DOHH2 (cell line): ENCODE results near the gene DGAT2.

Experiments used
- H3F3A ChIP-seq: fragments of 200-600 bp; sonication (generic), shearing (Covaris generic); 2 replicates; pipeline ENCODE4 v1.6.0; 2016; ENCODE audit warnings: antibody characterized with exemption, mild to moderate bottlenecking; ENCODE audit not compliant: control insufficient read depth, insufficient read depth
- H3K27ac ChIP-seq: fragments of 200-600 bp; sonication (generic); 2 replicates; pipeline ENCODE4 v1.5.1; 2014; ENCODE audit warnings: low read depth, mild to moderate bottlenecking, low read length, moderate library complexity
- H3K27me3 ChIP-seq: fragments of 200-600 bp; sonication (generic); 2 replicates; pipeline ENCODE4 v1.6.1; 2014; ENCODE audit warnings: mild to moderate bottlenecking, low read length, mixed read lengths; ENCODE audit not compliant: control insufficient read depth
- H3K36me3 ChIP-seq: fragments of 200-600 bp; sonication (generic); 2 replicates; pipeline ENCODE4 v1.6.1; 2014; ENCODE audit warnings: mild to moderate bottlenecking, low read length, moderate library complexity, mixed read lengths; ENCODE audit not compliant: control insufficient read depth
- H3K4me1 ChIP-seq: fragments of 200-600 bp; sonication (generic); 2 replicates; pipeline ENCODE4 v1.6.1; 2014; ENCODE audit warnings: mild to moderate bottlenecking, low read length, mixed read lengths; ENCODE audit not compliant: control insufficient read depth
- H3K4me2 ChIP-seq: fragments of 200-600 bp; sonication (generic); 2 replicates; pipeline ENCODE4 v1.6.0; 2014; ENCODE audit warnings: mild to moderate bottlenecking, low read length, moderate library complexity
- H3K4me3 ChIP-seq: fragments of 200-600 bp; sonication (generic); 2 replicates; pipeline ENCODE4 v1.5.1; 2014; ENCODE audit warnings: mild to moderate bottlenecking, low read length, mixed read lengths
- H3K79me2 ChIP-seq: fragments of 200-600 bp; sonication (generic); 2 replicates; pipeline ENCODE4 v1.6.1; 2014; ENCODE audit warnings: mild to moderate bottlenecking, low read length, mixed read lengths; ENCODE audit not compliant: control insufficient read depth
- H3K9me2 ChIP-seq: fragments of 200-600 bp; sonication (generic); replicated peaks from 2 replicates; pipeline ENCODE4 v1.6.1; 2014; ENCODE audit warnings: mild to moderate bottlenecking, low read length, mixed read lengths; ENCODE audit not compliant: control insufficient read depth
- H3K9me3 ChIP-seq: fragments of 200-600 bp; sonication (generic); 2 replicates; pipeline ENCODE4 v1.6.1; 2014; ENCODE audit warnings: antibody characterized with exemption, low read length, mixed read lengths; ENCODE audit not compliant: control insufficient read depth, insufficient read depth
- H4K20me1 ChIP-seq: fragments of 200-600 bp; sonication (generic); 2 replicates; pipeline ENCODE4 v1.6.0; 2014; ENCODE audit warnings: low read depth, mild to moderate bottlenecking, antibody characterized with exemption, low read length, moderate library complexity; ENCODE audit not compliant: control insufficient read depth, insufficient read depth
- CTCF ChIP-seq: fragments of 200-600 bp; sonication (generic); IDR thresholded peaks from one replicate; pipeline ENCODE4 v1.5.1; 2014; ENCODE audit warnings: antibody characterized with exemption, mild to moderate bottlenecking, low read depth, low read length; ENCODE audit not compliant: poor library complexity, severe bottlenecking
- EZH2phosphoT487 ChIP-seq: fragments of 200-600 bp; sonication (generic); IDR thresholded peaks from 2 replicates; pipeline ENCODE4 v1.6.1; 2017; ENCODE audit warnings: borderline replicate concordance, mild to moderate bottlenecking, antibody characterized with exemption, low read length, moderate library complexity, mixed read lengths

Gene DGAT2

GRCh38 chr11:75821202-75821601, 52.6 kb downstream of the DGAT2 start:
- Histone ChIP-seq H3K9me3 (no peaks in the 10 kb centered on the region), H3K4me1 (peaks cover 82% of the 10 kb centered on the region), H4K20me1 (no peaks in the 10 kb centered on the region), H3K4me3 (peak overlapping the region; percentile 60), H3F3A (peaks cover 40% of the 10 kb centered on the region), H3K9me2 (no peaks in the 10 kb centered on the region), H3K36me3 (peaks cover 83% of the 10 kb centered on the region), H3K27me3 (no peaks in the 10 kb centered on the region), H3K4me2 (peak overlapping the region; percentile 75), H3K79me2 (peaks cover 92% of the 10 kb centered on the region), H3K27ac (peak overlapping the region; percentile 99)
- TF ChIP-seq EZH2phosphoT487 (no peak), CTCF (no peak)

- peak overlapping the region; percentile 99 for H3K27ac ChIP-seq
- no peak for TF ChIP-seq CTCF
- no peak for TF ChIP-seq EZH2phosphoT487
- H4K20me1 ChIP-seq, result no peaks in the 10 kb centered on the region
- H3F3A ChIP-seq, result peaks cover 40% of the 10 kb centered on the region
- H3K79me2 ChIP-seq, result peaks cover 92% of the 10 kb centered on the region
- no peaks in the 10 kb centered on the region for H3K9me3 ChIP-seq
- peak overlapping the region; percentile 60 for H3K4me3 ChIP-seq
- peaks cover 95% of the 10 kb centered on the region for H3K4me1 ChIP-seq
- H3K4me2 ChIP-seq, result peak overlapping the region; percentile 75
- H3K27me3 ChIP-seq, result no peaks in the 10 kb centered on the region
- no peaks in the 10 kb centered on the region for H3K9me2 ChIP-seq
- peaks cover 83% of the 10 kb centered on the region for H3K36me3 ChIP-seq
These were observed 54.0 kb downstream of the DGAT2 start for GRCh38 chr11:75822541-75822940.

- no peaks in the 10 kb centered on the region for H3K9me3 ChIP-seq
- TF ChIP-seq CTCF (no peak), EZH2phosphoT487 (no peak)
- H3K4me3 ChIP-seq, result peak overlapping the region; percentile 60
- H3K4me1 ChIP-seq, result peaks cover 92% of the 10 kb centered on the region
- peaks cover 3% of the 10 kb centered on the region; the same call in 1 of the 2 replicates for H4K20me1 ChIP-seq
- peaks cover 92% of the 10 kb centered on the region for H3K79me2 ChIP-seq
- H3K4me2 ChIP-seq, result peak overlapping the region; percentile 75
- no peaks in the 10 kb centered on the region for H3K27me3 ChIP-seq
- peak overlapping the region; percentile 99 for H3K27ac ChIP-seq
- peaks cover 84% of the 10 kb centered on the region for H3K36me3 ChIP-seq
- H3K9me2 ChIP-seq, result no peaks in the 10 kb centered on the region
- peaks cover 40% of the 10 kb centered on the region for H3F3A ChIP-seq
These were observed 54.8 kb downstream of the DGAT2 start for GRCh38 chr11:75823415-75823814.
